ENCODE data around the gene TSKS.

The TSKS gene

GRCh38 chr19:49716154-49716553 is 47.0 kb downstream of the TSKS start:
- DNase-seq (ENCODE audit: low read depth) = no peak

DNA sequence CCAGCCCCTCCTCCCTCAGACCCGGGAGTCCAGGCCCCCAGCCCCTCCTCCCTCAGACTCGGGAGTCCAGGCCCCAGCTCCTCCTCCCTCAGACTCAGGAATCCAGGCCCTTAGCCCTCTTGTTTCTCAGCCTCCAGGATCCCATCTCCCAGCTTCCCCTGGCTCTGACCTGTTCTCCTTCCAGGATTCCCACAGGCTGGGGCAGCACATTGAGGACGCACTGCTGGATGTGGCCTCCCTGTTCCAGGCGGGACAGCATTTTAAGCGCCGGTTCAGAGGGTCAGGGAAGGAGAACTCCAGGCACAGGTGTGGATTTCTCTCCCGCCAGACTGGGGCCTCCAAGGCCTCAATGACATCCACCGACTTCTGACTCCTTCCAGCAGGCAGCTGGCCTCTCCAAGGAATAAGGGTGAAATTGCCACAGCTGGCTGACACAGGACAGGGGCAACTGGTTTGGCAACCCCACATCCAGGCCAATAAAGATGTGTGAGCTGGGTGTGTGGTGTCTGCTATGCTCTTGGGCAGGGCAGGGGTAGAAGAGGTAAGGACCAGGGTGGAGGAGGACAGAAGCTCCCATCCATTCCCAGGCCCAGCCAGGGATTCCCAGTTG is 49.8 kb downstream of the TSKS start:
- DNase-seq (ENCODE audit: low read depth) = no peak

GRCh38 chr19:49712397-49712859 is 50.7 kb downstream of the TSKS start:
- DNase-seq (ENCODE audit: low read depth) = no peak

DNA sequence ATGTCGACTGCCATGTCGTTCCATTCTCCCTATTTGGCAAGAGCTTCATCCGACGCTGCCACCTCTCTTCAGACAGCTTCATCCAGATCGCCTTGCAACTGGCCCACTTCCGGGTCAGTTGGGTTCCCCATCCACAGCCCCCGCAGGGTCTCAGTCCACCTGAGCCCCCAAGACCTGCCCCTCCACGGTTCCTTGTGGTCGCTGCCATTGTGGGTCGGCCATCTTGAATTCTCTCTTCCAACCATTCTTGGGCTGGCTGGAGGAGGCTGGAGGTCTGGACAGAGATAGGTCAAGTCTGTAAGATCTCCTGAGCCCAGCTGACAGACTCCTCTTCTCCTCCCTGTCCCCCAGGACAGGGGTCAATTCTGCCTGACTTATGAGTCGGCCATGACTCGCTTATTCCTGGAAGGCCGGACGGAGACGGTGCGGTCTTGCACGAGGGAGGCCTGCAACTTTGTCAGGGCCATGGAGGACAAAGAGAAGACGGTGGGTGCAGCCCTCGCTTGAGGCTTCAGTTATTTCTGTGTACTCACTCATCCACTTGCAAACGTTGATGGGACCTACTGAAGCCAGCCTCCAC is 52.6 kb downstream of the TSKS start:
- DNase-seq (ENCODE audit: low read depth) = no peak

- DNase-seq (ENCODE audit: low read depth) = no peak
Measured at GRCh38 chr19:49705919-49706318, 57.2 kb downstream of the TSKS start.

DNA sequence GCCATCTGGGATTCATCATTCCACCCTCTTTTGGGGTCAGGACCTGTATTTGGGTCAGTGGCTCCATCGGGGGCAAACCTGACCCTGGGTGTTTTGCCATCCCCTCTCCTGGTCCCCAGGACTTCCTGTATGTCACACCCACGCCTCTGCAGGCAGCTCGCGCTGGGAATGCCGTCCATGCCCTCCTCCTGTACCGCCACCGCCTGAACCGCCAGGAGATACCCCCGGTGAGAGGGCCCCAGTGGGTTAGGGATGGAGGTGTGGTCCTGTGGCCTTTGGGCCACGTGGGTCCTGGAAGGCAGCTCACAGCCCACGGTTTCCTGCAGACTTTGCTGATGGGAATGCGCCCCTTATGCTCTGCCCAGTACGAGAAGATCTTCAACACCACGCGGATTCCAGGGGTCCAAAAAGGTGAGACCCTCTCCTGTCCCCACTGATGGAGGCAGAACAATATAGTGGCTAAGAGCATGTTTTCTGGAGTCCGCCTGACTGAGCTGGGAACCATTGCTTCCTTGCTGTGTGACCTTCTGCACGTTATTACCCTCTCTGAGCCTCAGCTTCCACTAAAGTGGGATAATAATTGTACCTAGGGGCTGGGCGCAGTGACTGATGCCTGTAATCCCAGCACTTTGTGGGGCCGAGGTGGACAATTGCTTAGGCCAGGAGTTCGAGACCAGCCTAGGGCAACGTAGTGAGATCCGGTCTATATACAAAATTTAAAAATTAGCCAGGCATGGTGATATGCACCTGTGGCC is 58.0 kb downstream of the TSKS start:
- DNase-seq (ENCODE audit: low read depth) = no peak

GRCh38 chr19:49701271-49701786 is 61.8 kb downstream of the TSKS start:
- DNase-seq (ENCODE audit: low read depth) = no peak

DNA sequence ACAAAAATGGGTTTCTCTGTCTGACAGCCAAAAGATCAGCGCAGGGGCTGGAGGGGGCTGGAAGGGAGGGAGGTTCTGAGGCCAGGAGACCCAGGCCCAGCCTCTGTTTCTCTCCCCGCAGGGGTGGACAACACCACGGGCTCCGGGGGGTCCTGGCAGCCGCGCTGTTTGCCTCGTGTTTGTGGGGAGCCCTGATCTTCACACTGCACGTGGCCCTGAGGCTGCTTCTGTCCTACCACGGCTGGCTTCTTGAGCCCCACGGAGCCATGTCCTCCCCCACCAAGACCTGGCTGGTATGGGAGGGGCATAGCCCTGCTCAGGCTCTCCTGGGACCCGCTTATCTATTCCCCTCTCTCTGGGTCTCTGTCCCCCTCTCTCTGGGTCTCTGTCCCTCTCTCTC is 62.5 kb downstream of the TSKS start:
- no peak for DNase-seq (ENCODE audit: low read depth)

DNA sequence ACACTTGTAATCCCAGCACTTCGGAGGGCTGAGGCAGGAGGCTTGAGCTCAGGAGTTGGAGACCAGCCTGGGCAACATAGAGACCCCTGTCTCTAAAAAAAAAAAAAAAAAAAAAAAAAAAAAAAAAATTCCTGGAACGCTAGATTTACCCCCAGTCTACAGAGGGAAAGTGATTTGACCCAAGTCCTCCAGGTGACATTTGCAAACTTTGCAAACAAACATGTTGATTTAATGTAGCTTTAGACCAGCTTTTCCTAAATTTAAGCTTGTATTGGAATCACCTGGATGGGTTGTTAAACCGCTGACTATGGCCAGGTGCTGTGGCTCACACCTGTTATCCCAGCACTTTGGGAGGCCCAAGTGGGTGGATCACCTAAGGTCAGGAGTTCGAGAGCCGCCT is 63.7 kb downstream of the TSKS start:
- no peak for DNase-seq (ENCODE audit: low read depth)

DNA sequence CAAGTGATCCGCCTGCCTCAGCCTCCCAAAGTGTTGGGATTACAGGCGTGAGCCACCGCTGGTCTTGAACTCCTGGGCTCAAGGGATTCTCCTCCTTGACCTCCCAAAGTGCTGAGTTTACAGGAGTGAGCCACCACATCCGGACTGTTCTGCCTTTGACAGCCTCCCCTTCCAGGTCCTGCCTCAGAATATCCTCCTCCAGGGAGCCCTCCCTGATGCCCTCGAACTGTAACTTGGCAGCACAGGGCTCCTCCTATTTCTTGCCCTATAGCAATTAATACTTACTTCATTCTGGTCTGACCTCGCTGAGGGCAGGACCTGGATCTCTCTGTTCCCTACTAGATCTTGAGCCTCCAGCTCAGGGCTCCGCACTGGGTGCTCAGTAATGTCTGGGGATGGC is 66.2 kb downstream of the TSKS start:
- DNase-seq (ENCODE audit: low read depth) = no peak

- no peak for DNase-seq (ENCODE audit: low read depth)
Measured at GRCh38 chr19:49696115-49696514, 67.0 kb downstream of the TSKS start.

- DNase-seq (ENCODE audit: low read depth) = no peak
Measured at GRCh38 chr19:49692147-49692506, 71.0 kb downstream of the TSKS start.

DNA sequence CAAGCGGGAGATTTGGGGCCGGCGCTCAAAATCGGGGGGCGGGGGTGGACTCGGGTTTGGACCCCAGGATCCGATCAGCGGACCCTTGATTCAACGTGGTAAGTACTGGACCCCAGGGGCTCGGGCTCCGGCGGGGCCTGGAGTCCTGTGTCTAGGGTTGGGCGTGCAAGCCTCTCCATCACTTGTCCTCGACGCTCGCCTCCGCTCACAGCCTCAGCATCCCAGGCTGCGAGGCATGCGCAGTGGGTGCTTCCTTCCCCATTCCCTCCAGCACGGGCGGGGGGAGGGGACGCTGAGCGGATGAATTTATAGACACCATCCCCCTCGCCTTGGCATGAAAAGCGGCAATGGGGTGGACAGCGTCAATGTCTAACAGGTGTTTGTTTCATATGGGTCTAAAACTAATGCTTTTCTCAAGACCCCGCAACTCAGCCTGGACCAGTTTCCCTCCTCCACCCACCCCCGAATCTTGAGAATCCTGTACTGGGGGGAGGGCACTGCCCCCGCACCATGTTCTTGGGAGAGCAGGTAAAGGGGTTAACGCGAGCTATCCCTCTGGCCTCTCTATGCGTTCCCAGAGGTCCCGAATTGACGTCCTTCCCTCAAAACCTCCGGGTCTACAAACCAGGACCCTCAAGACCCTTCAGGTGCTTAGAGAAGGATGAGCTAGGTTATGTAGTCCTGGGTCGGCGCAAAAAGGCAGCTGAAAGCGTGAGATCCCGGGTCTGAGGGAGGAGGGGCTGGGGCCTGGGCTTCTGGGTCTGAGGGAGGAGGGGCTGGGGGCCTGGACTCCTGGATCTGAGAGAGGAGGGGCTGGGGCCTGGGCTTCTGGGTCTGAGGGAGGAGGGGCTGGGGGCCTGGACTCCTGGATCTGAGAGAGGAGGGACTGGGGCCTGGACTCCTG is 71.6 kb downstream of the TSKS start:
- DNase-seq (ENCODE audit: low read depth) = no peak

DNA sequence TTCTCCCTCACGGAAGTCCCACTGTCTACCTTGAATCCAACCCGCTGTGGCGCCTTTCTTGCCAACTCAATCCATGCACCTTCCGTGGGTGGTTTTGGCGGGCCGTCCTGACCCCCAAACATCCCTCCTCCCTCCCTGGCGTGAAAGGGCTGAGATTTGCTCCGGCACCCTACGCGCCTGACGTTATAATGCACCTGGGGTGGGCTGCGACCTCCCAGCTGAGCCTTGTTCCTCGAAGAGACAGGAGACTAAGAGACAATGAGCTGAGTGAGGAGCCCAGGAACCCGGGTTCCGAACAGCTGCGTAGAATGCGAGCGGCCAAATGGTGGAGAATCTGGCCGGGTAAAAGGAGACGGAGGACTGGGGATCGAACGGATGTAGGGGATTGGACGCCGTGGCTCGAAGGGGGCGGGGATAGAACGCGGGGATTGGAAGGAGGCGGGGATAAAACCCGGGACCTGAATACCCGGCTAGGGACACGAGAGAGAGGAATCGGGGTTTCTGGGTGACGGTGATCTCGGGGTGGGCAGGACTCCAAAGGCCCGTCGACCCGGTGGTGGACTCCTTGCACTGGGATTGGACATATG is 72.4 kb downstream of the TSKS start, which contains the start of gene CPT1C:
Gene CPT1C, plus strand, starts transcription at position 461 of the 587 bp plus-strand sequence. CDS start 1,137 bp downstream, outside the sequence.
- DNase-seq (ENCODE audit: low read depth) = peak; percentile 61

DNA sequence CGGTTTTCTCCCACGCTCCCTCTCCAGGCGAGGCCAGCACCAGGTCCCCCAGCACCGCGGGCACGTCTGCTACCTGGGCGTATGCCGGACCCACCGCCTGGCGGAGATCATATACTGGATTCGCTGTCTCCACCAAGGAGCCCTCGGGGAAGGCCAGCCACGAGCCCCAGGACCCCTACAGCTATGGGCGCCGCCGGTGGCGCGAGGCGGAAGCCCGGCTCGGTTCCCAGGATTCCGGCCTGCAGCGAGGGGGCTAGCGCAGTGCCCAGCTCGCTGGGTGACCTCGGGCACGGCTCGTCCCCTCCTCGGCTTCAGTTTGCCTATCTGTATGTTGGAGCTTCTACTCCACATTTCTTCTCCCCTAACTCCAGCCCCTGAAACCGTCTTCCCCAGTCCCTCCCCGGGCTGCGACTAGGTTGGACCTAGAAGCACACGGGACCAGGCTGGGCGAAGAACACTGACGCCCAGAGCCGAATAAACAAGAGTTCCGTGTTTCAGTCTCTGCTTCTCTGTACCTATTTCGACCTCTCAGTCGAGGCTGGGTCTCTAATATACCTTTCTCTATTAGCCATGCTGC is 72.9 kb downstream of the TSKS start:
- no peak for DNase-seq (ENCODE audit: low read depth)

All from activated T-cell treated with anti-CD3 and anti-CD28 coated beads for 48 hours (primary cell).